HG03575 (cell line): ENCODE measurements around the gene DIAPH1.

Experiments
- ATAC-seq: cut with Tn5 transposase; IDR thresholded peaks from one replicate; pipeline ENCODE4 v1.9.1; 2021; ENCODE audit not compliant: unreplicated experiment, insufficient number of reproducible peaks, low FRiP score; ENCODE audit errors: extremely low read depth

Gene DIAPH1

DNA sequence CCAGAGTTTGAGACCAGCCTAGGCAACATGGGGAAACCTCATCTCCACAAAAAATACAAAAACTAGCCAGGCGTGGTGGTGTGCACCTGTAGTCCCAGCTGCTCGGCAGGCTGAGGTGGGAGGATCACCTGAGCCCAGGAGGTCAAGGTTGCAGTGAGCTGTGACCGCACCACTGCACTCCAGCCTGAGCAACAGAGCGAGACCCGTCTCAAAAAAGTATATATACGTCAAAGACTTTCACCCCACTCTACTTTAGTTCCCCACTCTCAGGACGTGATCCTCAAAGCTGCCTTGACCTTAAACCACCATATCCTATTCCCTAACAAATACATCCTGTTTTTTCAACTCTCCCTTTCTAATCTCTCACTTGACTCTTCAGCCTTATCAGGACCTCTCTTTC lies 88.9 kb downstream of the DIAPH1 start:
- ATAC-seq = no peak

DNA sequence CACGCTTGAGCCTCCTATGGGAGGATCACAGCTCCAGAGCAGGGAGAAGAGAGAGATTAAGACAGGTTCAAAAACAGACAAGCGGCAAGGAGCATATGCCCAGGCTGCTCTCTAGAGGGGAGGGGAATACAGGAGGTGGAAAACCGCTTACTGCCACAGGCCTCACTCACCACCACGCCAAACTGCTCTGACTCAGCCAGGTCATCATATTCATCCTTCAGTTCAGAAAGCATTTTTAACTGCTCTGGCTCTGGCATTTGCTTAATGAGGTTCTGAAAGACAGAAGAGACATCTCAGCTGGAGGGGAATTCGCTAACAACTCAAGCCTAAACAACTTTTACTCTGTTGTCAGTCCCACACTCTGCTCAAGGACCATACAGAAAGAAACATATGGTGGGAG lies 89.8 kb downstream of the DIAPH1 start:
- ATAC-seq = no peak

DNA sequence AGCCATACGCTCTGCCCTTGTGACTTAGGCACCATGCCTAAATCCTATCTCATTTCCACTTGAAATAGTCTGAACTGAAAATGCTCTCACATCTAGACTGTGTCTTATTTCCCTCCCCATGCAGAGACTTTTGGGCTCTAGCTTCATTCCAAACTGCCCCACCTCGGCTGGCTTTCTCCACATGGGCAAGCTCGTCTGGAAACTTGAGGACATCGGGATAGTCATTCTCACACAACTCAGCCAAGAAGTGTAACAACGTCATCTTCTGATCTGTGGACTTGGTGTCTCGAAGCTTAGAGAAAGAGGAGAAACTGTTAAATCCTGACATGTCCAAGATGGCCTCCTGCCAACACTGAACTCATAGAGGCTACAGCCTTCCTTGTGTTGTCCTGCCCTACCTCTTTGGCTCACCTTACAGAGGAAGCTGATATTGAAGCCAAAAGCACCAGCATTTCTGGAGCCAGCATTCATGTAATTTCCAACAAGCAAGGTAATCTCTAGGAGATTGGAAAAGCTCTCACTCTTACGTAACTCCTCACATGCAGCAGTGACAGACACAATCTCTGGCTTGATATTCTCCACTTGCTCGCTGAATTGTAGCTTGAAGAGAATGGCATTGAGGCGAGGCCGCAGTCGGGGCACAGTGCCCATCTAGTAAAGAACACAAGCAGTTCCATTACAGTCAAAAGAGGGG lies 90.4 kb downstream of the DIAPH1 start:
- ATAC-seq = no peak

DNA sequence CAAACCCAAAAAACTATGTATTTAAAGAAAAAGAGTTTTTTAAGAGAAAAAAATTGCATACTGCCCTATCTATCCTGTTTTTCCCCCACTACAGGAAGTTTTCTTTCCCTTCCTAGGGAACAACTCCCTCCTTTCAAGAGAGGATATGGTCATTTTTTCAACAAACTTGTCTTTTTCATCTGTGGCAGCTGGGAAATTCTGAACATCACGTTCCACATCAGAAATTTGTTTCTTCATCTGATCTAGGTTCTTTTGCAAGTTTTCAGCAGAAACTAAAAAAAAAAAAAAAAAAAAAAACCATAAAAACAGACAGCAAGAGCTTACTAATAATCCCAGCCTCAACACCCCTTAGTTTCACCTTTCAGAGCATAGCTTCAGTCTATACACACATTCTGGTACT lies 91.4 kb downstream of the DIAPH1 start:
- ATAC-seq = no peak

DNA sequence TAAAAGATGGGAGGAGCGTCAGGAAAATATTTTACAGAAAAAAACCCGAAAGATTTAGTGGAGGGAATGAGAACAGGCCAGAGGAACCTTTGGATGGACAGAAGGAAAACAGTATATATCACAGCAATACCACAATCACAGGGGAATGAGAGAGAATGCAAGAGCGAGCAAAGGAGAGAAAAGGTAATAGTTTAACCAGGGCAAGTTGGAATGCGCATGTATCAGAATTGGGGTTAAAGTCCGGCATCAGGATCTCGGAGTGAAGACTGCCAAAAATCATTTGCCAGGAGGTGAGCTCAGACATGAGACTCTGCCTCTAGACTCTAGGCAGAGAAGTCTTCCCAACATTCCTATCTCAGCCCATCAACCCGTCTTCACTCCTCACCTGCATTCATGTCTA lies 93.1 kb downstream of the DIAPH1 start:
- ATAC-seq = no peak

DNA sequence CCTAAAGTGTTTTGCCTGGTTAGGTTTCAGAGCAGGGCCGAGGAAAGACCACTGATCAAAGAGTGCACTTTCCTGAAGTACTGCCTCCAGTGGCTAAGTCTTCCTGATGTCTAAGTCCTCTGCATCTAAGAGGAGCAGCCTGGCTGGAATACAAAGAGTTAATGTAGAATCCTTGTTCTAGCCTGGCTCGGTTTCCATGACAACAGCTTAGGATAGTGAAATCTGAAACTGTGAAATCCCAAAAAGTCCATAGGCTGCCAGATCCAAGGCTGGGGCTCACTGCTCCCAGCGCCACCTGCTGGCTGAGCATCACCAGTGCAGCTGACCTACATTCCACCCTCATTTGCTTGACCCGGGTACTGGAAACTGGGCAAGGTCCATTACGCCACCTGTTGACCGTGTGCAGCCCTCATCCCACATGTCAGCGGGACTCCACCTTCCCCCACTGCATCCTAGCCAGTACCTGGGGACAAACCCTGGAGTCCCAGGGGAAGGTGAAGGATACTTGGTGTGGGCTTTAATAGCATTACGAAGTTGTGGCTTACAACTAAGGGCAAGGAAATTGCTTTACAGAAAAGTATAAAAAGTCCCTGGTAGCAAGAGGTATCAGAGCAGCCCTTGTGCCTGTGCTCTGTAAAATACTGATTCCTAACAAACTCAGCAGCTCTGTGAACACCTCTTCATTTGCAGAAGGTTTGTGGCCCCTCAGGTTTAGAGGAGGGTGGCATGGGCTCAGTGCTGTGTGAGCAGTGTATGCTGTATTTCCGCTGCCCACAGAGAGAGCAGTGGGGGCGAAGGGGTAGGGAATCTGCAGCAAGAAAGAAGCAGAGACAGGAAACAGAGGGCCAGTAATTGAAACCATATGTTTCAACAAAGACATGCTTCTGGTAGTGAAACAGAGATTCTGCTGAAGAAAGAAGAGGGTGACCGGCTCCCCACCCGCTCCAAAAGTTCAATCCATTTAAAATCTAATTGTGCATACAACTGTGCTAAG lies 93.9 kb downstream of the DIAPH1 start:
- no peak for ATAC-seq

DNA sequence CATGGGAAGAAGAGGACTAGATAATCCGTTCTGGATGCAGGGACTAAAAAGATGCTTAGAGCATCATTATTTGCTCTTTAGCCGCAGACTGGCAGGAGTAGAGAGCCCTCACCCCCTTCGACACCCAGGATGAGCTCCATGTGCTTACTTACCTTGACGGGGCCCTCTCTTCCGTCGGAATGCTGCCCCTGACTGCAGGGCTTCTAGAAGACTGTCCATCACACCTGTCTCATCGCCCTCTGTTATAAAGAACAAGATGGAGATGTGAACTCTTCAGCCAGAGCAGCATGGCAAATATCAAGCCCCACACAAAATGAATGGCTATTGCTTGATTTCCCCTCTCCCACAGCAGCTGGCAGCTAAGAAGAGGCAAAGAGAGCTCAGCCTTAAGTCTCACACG lies 94.8 kb downstream of the DIAPH1 start:
- no peak for ATAC-seq

DNA sequence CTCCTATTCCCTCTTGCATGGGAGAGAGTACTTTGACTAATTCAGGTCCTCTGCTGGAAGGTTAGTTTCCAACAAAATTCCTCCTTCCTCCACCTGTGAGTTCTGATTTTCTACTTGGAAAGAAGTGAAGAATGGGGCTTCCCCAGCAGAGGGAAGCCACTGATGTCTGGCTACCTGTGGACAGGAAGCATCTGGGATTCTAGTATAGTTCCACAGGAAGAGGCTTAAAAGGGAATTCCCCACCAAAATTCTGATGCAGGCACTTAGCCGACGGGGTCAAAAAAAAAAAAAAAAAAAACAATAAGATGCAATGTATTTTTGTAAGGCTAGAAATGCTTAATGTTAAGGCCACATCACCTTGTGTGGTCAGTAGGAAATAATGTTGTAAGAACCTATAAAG lies 96.5 kb downstream of the DIAPH1 start:
- ATAC-seq = no peak

DNA sequence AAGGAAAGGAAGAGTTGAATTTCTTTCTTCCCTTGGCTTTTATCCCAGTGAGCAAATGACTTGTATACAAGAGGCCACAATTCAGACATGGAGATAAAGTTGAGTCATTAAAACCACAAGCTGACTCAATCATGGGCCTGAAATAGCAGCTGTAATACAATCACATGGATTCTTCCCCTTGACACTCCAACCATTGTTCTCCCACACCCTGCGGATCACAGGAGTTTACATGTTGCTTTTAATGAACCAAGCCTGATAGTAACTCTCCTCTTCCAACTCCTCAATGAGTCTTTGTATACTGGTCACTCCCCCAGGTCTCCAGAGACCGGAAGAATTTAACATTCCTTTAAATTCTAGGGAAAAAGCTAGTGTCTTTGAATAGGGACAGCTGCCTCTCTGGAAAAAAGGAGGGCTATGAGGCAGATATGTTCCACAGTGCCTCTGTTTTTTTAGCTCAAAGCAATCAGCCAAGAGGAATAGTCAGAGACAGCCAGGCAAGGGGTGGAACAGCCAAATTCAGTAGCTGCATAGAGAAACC lies 97.5 kb downstream of the DIAPH1 start:
- ATAC-seq = no peak

DNA sequence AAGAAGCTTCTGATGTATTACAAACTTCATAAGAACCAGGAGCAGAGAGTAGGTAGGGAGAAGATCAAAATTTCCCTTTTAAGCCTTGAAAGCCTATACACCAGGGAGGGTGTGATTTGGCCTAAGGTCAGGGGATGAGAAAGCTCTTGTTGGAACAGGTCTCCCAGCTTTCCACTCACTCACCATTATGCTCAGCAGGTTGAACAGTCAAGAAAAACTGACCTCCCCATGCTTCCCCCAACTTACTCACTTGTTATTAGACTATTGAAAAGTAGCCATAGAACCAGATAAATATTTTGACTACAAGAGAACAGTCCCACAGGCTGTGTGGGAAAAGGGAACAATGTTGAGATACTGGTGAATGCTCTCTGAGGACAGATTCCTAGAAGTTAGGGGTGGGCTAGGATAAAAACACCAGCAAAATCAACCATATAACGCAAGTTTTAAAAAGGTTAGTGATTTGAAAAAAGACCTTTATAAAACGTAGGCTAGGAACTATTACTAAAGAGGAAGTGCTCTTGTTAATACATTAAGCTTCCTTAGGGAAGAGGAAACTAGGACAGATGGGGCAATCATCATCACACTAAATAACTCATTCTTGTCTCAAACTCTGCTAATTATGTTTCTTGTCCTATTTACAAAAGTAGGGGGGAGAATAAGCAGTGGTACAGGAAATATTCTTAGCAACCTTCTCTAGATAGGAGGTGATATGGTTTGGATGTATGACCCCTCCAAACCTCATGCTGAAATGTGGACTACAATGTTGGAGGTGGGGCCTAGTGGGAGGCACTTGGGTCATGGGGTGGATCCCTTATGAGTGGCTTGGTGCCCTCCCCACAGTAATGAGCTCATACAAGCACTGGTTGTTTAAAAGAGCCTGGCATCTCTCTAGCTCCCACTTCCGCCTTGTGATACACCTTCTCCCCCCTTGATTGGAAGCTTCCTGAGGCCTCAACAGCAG lies 98.9 kb downstream of the DIAPH1 start:
- no peak for ATAC-seq

DNA sequence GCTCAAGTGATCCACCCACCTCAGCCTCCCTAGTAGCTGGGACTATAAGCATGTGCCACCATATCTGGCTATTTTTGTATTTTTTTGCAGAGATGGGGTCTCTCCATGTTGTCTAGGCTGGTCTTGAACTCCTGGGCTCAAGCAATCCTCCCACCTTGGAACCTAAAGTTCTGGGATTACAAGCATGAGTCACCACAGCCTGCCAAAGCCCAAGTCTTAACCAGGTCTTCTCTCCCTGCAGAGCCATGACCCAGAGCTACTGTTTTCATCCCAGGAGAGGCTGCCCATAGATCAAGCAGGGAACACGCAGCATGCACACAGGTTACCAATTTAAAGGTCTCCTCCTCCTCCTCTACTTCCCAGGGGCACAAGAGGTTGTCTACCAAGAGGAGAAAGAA lies 100.2 kb downstream of the DIAPH1 start:
- ATAC-seq = no peak

DNA sequence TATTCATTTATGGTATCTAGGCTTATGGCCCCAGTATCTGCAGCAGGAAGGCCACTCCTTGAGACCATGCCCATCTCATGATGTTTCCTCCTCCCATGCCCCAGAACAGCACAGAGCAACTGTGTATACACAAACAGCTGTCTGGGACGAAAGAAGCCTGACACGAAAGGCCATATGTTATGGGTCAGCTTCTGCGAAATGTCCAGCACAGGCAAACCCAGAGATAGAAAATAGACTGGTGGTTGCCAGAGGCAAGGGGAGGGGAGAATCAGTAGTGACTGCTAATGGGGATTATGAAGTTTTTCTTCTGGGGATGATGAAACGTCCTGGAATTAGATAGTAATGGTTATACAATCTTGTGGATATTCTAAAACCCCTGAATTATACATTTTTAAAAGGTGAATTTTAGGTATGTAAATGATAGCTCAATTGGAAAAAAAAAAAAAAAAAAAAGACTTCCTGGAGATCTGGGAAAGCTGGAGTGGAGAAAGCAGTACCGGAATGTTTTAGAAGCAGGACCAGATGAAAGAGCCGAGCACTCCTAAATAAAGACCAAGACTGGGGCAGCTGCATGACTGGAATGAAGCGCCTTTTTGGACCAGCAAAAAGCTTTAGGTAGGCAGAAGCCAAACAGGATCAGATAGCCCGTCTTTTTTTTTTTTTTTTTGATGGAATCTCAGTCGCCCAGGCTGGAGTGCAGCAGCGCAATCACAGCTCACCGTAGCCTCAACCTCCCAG lies 100.8 kb downstream of the DIAPH1 start:
- ATAC-seq = no peak

DNA sequence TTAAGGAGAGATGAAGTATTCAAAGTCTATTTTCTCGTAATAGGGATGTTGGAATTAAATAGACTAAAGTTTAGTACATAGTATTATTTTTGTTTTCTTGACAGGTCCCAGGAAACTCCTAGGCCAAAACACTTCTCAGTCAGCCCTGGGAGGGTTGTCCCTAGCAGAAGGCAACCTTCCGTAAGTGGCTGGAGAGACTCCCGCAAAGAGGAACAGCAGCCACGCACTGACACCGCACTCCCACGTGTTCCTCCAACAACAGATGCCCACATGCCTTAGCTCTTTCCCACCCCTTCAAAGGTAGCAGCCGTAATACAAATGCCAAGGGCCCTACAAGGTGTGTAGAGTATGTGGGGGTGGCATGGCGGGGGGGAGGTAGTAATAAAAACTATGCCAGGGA lies 101.5 kb downstream of the DIAPH1 start:
- no peak for ATAC-seq

DNA sequence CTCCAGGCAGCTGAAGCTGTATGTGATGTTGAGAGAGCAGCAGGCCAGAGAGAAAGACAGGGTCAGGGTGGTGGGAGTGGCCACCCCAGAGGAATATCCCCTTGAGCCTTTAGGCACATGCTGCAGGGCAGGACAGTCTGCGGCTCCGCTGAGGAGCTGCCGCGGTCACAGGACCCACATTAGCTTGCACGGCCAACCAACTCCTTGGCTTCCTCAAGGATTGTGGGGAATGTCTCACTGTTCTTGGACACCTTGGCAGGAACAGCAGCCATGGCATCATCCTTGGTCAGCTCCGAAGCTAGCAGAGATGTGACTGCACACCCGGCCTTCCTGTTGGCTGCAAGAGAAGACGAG lies 102.2 kb downstream of the DIAPH1 start:
- no peak for ATAC-seq

DNA sequence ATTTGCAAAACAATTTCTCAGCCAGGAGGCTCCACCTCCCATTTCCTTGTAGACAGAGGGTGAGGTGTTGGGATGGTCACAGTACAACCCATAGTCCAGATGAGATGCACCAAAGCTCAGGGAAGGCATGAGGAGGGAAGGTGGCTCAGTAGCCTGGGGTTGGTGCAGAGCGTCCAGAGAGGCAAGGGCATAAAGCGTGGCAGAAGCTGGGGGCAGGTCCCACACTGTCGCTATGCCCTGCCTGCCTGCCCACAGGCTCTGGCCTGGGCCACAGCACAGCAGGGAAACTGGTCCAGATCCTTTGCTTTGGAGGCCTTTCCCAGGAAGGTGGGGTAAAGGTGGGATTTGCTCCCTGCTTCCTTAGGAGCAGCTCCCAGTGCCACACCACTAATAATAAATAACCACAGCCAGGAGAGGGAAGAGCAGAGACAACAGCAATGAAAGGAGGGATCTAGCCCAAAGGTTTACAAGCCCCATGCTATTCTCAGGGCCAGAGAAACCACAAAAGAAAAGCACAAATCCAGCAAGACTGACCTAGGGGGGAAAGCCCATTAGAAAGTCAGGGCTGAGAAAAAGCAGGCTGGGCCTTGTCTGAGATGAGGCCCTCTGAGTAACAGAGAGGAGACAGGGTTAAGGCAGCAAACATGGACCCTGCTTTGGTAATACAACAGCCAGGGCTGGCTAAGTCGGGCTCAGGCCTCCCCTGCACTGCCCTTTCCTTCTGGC lies 102.7 kb downstream of the DIAPH1 start:
- ATAC-seq = no peak

DNA sequence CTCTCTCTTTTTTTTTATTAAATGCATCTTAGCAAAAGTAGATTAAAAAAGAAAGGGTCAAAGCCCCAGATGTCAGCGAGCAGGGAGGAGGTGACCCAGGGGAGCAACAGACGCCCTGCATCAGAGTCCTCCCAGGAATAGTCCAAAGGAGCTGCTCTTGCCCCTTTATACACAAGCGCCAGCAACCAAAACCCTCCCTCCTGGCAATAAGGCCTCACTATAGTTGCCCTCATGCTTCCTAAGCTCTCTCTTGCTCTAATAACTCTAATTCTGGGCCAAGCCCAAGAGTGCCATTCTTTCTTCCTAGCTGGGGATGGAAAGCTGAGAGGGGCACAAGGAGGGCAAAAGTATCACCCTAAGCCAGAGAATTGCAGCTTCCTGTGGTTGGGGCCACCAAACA lies 103.7 kb downstream of the DIAPH1 start:
- ATAC-seq = no peak

DNA sequence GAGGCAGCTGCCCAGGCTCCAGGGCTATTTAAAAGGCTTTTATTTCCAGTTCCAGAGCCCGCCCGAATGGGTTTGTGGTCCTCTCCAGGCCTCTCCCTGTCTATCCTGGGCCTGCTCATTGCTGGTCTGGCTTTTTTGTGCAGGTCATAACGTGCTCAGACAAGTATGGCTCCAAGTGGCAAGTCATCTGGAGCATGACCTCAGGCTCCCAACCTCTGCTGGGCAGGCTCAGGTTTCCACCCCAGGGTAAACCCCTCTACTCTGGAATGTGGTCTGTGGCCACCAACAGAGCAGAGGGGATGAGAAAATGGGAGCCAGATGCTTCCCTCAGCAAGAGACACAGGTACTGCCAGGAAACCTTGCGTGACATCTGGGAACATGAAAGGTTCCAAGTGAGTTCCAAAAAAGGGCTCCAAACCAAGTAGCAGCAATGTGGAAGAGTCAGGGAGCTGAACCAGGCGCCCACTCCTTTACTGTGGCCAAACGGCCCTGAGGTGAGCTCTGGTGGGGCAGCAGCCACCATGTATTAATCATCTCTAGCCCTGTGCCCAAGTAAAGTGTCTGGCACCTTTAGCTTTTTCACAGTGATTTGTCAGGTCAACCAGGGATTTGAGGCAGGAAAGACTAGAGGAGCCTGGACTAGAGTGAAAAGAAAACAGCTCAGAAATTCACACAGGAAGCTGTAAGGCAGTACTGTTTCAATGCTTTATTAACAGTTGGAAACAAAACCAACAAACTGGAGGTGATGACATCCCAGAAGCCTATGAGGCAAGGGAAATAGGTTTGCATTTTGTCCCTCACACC lies 104.3 kb downstream of the DIAPH1 start:
- no peak for ATAC-seq
